Hematopoietic multipotent progenitor cell treated with erythropoietin and hydrocortisone succinate and interleukin-3 and kit ligand, for 8 days (in vitro differentiated cells): ENCODE measurements around the gene CEACAM16.

Experiments
- DNase-seq: peaks from one replicate; pipeline ENCODE4 v3.0.0-alpha.2; 2015

The CEACAM16 gene

DNA sequence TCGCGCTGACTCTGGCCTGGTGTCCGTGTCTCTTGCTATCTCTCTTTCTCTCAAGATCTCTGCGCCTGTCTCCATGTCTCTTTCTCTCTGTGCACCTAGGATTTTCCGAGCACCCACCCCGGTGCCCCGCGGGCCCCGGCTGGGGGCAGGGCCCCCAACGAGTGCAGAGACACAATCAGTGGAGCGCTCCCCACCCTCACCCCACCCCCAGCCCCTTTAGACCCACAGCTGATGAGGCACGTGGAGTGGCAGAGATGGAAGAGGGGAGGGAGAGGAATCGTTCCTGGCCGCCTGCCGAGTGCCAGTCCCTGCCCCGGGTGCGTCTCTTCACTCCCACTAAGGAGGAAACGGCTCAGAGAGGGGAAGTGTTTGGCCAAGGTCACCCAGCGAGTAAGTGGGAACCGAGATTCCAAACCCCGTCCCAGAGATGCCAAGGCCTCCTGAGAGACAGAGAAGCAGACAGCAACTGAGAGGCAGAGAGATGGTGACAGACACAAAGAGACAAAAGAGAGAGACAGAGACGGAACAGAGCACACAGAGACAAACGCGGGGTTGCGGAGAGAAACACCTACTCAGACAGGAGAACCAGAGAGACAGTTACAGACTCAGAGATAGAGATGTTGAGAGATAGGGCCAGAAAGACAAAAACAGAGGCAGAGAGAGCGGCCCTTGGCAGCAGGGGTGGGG, 48.9 kb downstream of the CEACAM16 start:
- peak; percentile 47 for DNase-seq

DNA sequence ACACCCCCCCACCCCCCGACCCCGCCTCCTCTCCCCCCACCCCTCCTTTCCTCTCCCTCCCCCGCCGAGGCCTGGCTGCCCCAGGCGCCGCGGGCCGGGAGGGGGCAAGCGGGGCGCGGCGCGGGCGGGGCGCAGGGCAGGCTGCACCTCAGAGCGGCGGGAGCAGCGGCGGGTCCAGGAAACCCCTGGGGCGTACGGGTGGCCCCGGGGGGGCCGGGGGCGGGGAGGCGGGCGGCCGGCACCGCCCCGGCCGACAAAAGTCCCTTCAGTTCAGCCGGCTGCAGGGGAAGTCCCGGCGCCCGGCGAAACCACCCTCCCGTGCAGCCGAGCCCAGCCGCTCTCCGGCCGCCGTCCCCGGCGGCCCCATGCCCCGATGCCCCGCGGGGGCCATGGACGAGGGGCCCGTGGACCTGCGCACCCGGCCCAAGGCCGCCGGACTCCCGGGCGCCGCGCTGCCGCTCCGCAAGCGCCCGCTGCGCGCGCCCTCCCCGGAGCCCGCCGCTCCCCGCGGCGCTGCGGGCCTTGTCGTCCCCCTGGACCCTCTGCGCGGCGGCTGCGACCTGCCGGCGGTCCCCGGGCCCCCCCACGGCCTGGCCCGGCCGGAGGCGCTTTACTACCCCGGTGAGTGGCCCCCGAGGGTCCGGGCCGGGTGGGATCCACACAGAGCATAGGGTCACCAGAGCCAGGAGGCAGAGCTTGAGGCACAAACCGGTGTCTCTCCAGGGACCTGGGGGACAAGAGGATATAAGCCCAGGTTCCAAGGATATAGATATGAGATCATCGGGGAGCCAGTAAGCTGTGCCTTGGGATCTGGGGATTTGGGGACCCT, 49.7 kb downstream of the CEACAM16 start, which contains the start of gene BCL3:
BCL3 (plus strand) TSS at position 283 of the 829 bp plus-strand sequence; CDS start at position 366, 83 bp downstream.
- DNase-seq, result no peak

DNA sequence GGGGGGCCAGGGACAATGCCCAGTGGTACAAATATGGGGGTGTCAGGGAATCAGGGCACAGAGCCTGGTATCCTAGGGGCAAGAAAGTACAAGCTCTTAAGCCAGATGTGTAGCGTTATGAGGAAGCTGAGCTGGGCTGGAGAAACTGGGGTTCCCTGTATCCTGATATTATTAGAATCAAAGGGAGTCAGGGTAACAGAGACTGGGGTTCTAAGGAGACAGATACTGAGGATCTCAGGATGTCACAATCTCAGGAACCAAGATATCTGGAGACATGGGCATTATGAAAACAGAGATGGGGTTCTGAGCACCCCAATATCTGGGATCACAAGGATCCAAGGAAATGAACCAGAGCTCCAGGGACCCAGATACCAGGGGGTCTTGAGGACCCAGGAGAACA, 50.3 kb downstream of the CEACAM16 start:
- DNase-seq, result no peak

DNA sequence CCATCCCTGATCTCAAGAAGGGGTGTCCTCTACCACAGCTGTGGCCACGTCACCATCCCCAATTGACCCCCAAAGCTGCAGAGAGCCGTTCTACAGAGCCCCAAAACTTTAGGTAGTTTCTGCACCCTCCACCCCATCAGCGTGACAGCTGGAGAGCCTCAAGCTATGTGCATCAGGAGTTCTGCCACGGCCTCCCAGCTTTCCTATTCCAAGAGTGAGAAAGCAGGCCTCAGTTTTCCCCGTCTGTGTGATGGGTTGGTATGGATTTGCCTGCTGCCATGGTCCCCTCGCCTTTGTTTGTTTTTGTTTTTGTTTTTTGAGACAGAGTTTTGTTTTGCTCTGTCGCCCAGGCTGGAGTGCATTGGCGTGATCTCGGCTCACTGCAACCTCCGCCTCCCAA, 51.0 kb downstream of the CEACAM16 start:
- DNase-seq, result no peak

DNA sequence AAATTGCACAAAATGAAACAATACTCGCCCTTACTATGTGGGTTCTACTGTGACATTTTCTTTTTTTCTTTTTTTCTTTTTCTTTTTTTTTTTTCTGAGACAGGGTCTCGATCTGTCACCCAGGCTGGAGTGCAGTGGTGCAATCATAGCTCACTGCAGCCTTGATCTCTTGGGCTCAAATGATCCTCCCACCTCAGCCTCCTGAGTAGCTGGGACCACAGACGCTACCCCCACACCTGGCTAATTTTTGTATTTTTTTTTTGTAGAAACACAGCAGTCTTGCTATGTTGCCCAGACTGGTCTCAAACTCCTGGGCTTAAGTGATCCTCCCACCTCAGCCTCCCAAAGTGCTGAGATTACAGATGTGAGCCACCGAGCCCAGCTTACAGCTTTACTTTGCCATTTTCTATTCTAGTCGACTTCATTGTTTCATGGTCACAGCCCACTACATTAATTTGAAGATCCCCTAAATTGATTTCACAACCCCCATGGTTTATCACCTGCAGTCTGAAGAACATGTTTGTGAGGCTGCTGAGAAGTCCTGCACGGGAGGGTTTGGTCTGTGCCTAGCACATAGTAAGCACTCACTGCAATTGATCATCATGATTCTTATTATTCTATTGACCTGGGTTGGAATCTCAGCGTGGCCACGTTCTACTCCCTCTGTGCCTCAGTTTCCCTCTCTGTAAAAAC, 53.3 kb downstream of the CEACAM16 start:
- DNase-seq, result no peak

DNA sequence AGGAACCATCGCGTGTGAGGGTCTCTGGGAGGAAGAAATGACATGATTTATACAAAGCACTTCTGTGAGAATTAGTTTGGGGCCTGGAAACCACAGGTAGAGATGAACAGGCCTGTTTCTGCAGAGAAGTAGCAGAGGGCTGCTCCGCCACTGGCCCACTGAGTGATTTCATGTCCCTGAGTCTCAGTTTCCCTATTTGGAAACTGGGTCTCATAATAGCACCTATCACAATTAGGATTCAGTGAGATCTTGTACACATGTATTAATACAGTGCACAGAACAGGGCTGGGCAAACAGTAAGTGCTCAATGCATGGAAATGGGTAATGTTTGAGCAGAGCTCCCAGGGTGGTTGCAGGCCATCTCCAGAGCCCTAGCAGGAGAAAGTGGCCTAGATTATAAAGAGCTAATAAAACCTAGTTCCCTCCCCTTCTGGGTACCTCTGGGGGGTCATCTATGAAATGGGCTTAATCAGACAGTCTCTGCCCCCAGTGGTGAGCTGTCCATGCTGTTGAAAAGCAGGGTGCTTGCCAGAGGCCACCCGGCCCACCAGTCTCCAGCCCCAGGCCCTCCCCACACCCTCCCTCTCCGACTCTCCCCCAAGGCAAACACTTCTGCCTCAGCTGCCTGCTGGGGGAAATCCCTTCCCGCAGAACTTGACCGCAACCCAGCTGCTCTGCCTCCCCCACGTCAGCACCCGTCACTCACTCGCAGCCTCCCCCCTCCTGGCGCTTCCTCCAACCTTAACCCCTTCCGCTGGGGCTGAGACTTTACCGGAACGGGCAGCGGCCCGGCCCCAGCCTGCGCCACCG, 54.1 kb downstream of the CEACAM16 start:
- peak; percentile 80 for DNase-seq

DNA sequence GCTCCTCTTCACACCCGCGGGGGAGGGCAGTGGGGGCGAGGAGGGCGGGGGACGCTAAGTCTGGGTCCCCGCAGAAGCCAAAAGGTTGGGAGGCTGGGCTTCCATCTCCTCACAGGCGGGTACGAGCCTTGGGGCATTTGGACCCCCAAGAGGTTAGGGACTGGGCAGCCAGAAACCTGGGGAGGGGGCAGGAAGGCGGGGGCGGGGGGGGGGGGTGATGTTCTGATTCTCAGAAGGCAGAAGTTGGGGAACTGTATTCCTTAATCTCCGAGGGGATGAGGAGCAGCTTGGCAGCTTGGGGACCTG, 54.6 kb downstream of the CEACAM16 start:
- no peak for DNase-seq

DNA sequence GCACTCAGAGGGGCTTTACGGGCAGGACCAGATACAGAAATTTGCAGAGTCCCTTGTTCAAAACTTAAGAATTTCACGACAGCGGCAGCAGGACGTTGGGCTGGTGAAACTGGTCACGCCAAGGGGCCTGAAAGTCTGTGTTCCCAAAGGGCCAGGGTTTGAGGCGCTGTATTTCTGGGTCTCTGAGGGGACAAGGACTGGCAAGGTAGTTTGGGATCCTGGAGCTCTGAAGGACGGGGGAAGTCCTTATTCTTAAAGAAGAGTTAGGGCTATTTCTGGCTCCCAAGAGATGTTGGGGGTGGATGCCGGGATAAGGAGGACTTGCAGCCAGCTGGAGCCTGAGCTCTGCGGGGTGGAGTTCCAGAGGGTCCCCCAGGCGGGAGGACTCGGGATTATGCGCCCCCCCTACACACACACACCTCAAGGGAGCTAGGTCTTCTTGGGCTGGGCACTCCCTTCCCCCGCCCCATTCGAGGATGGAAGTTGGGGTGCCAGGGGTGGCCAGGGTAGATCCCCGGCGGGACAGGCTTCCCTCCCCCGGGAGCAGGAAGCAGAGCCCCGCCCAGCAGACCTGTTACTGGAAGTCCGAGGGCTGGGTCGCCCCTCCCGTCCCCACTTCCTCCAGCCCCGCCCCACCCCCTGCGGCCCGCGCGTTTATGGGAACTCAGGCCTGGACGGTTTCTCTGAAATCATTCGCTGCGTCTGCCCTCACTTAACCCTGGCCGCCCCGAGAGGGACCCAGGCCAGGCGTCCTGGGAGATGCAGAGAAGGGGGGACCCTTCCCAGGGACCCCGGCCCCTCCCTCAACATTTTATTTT, 55.2 kb downstream of the CEACAM16 start:
- DNase-seq, result peak; percentile 62

DNA sequence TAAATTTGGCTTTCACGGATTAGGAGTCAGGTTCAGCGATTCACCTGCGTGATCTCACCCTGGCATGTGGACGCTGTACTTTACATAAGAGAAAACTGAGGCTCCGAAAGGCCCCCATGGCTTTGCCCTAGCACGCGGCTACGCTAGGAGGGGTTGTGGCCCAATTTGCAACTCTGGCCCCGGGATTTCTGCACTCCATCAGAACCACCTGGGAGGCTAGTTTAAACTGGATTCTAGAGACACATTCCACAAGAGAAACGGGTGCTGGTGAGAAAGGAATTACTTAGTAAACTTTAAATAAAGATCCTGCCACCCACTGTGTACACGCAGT, 55.8 kb downstream of the CEACAM16 start:
- DNase-seq, result no peak

DNA sequence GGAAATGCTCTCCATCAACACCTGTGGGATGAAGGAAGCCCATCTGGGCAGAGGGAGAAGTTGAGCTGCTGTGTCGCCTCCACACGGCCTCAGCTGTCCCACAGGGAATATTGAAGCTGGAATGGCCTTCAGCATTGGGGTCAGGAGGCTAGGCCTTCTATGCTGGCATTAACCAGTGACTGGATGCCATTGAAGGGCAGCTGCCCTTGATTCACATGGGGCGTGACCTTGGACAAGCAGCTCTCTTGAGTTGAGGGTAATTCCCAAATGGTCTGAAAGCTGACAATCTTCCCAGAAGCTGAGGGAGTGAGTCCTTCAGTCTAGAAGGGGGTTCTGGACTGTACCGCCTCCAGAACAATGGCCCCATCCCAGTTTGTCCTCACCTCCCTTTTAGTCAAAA, 56.3 kb downstream of the CEACAM16 start:
- no peak for DNase-seq

DNA sequence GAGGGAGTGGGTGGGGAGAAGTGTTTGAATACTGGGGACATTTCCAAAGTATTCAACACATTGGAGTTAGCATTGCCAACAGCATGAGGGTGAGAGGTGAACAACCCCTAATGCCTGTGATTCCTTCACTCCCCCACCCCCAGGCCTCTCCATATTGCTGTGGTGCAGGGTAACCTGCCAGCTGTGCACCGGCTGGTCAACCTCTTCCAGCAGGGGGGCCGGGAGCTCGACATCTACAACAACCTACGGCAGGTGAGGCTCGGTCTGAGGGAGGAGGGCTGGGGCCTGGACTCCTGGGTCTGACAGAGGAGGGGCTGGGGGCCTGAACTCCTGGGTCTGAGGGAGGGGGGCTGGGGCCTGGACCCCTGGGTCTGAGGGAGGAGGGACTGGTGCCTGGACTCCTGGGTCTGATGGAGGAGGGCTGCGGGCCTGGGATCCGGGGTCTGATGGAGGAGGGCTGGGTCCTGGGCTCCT, 57.2 kb downstream of the CEACAM16 start:
- DNase-seq, result no peak

DNA sequence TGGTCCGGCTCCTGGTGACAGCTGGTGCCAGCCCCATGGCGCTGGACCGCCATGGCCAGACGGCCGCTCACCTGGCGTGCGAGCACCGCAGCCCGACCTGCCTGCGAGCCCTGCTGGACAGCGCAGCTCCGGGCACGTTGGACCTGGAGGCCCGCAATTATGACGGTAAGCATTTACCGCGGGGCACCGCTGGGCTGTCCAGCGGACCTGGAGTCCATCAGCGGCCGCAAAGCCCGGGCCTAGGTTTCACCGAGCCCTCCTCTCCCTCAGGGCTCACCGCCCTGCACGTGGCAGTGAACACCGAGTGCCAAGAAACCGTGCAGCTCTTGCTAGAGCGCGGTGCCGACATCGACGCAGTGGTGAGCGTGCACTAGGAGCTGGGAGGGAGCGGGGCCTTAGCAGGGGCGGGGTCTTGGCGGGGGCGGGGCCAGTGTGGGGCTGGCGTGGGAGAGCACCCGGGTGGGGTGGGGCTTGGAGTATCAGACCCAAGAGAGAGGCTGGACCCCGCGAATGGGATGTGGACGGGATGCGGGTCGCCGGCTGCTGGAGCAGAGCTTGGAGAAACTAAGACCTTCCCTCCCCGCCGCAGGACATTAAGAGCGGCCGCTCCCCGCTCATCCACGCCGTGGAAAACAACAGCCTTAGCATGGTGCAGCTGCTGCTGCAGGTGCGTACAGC, 58.2 kb downstream of the CEACAM16 start:
- no peak for DNase-seq

DNA sequence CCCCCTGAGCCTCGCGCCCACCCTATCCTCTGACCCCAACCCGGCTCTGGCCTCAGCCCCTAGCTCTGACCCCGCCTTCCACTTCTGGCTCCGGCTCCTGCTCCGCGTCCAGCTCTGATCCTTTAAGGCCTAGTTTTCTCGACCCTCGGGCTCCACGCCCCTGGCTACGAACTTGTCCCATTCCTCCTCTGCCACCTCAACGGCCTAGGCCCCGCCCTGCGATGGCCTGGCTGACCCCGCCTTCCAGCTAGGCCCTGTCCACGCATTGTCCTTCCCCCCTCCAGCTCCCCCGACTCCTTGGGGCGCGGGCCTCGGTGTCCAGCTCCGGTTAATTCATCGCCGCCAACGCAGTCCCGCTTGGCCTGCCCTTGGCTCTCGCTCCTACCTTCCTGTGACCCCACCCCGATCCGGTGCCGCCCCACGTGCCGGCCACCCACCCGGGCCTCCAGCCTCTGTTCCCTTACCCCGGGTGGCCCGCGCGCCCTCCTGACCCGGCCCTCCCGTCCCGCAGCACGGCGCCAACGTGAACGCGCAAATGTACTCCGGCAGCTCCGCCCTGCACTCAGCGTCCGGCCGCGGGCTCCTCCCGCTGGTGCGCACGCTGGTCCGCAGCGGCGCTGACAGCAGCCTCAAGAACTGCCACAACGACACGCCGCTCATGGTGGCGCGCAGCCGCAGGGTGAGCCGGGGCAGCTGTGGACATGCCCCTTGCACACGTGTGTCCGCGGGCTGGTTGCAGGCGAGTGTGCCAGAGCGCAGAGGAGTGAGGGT, 59.0 kb downstream of the CEACAM16 start:
- no peak for DNase-seq

DNA sequence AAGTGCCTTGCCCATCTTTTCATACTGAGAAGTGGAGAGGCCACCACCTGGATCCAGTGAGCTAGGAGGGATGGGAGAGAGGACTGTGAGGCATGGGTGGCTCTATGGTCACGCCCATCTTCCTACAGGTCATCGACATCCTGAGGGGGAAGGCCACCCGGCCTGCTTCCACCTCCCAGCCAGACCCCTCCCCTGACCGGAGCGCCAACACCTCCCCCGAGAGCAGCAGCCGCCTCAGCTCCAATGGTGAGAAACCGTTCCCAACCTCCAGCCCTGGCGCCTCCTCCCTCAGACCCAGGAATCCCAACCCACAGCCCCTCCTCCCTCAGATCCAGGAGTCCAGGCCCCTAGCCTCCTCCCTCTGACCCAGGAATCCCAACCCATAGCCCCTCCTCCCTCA, 59.6 kb downstream of the CEACAM16 start:
- DNase-seq, result no peak

DNA sequence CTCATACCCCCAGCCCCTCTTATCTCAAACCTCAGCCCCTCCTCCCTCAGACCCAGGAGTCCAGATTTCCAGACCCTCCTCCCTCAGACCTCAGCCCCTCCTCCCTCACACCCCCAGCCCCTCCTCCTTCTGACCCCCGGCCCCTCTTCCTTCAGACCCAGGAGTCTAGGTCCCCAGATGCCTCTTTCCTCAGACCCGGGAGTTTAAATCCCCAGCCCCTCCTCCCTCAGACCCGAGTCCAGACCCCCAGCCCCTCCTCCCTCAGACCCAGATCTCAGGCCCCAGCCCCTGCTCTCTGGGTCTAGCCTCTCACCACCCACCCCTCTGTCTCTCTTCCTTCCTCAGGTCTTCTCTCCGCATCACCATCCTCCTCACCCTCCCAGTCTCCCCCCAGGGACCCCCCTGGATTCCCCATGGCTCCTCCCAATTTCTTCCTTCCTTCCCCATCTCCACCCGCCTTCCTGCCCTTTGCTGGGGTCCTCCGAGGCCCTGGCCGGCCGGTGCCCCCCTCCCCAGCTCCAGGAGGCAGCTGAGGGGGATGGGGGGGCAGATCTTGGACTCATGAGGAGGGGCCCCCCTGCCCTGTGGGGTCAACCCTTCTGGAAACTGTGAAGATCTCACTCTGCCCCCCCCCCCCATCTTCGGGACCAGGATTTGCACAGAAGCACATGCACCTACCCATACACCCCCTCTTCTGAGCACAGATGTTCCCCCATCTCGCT, 60.3 kb downstream of the CEACAM16 start:
- DNase-seq, result no peak
